ENCODE data around the gene TAGLN3.

TAGLN3 gene

GRCh38 chr3:111998636-111999483 lies at the start of gene TAGLN3:
TAGLN3 (plus strand) TSS chr3:111998922; CDS start chr3:111999423, 501 bp downstream.
- no peak for DNase-seq (ENCODE audit: low read depth in 2 of 2)

- no peak for DNase-seq (ENCODE audit: low read depth in 2 of 2)
These were observed 49.0 kb upstream of the TAGLN3 start for GRCh38 chr3:111949712-111950111.

DNA sequence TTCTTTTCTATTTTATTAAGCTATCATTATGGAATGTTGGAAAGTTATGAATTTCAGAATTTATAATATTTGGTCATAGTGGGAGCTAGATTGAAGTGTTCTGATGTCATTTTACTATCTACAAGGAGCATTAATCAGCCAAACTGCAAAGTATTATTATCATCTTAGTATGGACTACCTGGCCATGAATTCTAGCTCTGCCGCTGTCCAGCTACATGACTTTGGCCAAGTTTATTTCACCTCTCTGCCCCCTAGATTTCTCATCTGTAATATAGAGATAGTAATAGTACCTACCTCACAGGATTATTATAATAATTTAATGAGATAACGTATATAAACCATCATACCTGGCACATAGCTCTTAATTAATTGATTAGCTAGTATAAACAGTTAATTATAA lies 47.7 kb upstream of the TAGLN3 start:
- DNase-seq (ENCODE audit: low read depth in 2 of 2): no peak

- no peak for DNase-seq (ENCODE audit: low read depth in 2 of 2)
These were observed 46.6 kb upstream of the TAGLN3 start for GRCh38 chr3:111952086-111952485.

DNA sequence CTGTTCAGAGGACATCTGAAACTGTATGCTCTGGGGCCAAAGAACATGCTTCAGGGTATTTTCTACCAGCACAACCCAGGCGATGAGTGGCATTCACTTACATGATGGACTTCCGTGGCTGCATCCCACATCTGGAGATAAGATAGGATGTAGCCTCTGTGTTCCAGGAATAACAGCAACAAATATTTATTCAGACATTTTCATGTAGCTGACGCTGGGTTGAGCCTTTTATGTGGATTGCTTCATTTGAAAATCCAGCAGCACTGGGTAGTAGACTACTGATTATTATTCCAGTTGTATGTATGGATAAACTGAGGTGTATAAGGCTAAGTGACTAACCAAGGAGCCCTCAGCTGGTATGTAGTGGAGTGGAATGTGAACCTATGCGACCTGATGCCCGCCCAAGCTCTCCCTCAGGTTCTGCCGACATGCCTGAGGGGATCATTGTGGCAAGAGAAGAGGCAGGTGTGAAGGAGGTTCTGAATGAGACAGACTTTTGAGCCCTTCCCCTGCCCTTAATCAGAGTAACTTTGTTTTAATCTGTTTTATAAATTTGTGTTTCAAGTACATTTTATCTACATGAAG lies 45.8 kb upstream of the TAGLN3 start:
- DNase-seq (ENCODE audit: low read depth in 2 of 2): no peak

GRCh38 chr3:111954228-111954990 lies 44.3 kb upstream of the TAGLN3 start:
- DNase-seq (ENCODE audit: low read depth in 2 of 2): no peak

- no peak for DNase-seq (ENCODE audit: low read depth in 2 of 2)
These were observed 42.8 kb upstream of the TAGLN3 start for GRCh38 chr3:111955876-111956275.

GRCh38 chr3:111956449-111956848 lies 42.3 kb upstream of the TAGLN3 start:
- DNase-seq (ENCODE audit: low read depth in 2 of 2): no peak

DNA sequence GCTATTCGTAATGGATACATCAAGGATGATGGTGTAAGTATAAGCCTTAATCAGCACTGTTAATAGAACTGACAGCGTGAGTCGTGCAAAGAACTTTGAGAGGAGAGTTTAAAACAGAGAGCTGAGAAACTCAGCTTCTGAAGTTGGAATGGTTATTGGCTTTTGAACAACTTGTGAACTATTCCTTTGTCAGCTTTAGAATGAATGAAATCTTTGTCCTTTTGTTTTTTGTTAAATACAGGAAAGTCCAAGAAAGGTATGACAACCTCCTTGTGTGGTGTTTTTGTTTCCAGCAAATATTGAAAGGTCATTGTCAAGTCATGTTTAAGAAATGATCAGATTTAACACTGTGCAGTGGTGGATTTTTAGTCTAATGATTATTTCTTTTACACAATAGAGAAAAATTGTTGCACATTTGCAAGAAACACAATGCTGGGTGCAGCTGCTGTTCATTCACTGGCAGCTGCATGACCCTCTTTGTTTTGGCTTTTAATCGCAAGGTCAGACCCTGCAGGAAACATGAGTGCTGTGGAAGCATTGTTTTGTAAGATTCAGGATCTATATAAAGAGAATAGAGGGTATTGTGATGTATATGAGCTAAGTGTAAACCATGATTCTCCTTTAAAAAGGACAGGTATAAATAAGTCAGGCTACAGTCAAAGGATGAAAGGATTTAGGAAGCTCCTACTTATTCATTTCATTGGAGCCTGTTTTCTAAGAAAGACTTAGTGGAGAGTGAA lies 41.6 kb upstream of the TAGLN3 start:
- no peak for DNase-seq (ENCODE audit: low read depth in 2 of 2)

DNA sequence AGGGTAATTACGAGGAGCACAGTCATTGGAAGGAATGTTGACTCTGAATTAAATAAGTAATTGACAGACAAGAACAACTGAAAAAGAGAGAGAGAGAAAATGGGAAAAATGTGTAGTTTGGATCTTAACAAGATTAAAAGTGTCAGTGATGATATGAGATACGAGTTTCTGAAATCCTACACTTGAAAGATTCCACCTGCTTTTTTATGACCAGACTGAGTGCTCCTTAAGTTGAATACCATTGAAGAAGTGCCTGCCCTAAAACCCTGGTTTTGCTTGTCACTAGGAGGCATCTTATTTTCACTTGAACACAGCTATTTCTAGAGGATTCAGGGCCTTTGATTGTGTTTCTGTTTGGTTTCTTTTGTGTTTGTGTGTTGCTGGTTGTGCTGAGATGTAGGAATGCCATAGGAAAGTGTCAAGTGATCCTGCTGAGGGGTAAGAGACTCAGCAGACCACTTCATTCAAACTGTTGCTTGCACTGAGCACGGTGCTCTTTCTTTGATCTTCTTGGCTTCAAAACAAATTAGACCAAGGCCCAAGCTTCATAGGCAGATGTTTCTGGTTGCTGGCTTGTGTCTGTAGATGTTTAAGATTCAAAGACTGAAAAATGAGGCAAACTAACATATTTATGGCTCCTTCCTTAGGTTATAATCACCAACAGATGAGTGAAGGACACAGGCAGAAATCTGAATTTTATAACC lies 37.1 kb upstream of the TAGLN3 start:
- DNase-seq (ENCODE audit: low read depth in 2 of 2): no peak

- no peak for DNase-seq (ENCODE audit: low read depth in 2 of 2)
These were observed 35.3 kb upstream of the TAGLN3 start for GRCh38 chr3:111963424-111963823.

- DNase-seq (ENCODE audit: low read depth in 2 of 2): no peak
These were observed 33.2 kb upstream of the TAGLN3 start for GRCh38 chr3:111965484-111965883.

DNA sequence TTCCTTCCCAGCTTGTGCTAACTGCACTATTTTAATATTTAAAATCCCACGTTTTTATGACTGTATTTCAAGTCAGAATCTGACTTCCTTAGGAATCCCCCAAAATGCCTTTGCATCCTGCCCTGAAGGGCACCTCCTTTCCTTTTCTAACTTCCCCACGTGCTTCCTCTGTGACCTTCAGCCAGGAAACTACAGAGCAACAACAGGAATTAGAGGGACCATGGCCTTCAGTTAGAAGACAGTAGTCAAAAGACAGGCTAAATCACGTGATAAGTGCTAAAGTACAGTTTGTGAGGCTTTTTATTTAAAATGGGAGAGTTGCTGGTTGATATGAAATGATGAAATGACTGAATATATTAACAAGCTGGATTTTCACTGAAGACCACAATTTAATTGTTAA lies 31.7 kb upstream of the TAGLN3 start:
- no peak for DNase-seq (ENCODE audit: low read depth in 2 of 2)

- peak; percentile 63 to 64 for DNase-seq (ENCODE audit: low read depth in 2 of 2)
These were observed 31.0 kb upstream of the TAGLN3 start for GRCh38 chr3:111967651-111968274.

GRCh38 chr3:111968319-111969054 lies 30.2 kb upstream of the TAGLN3 start:
- no peak for DNase-seq (ENCODE audit: low read depth in 2 of 2)

- no peak for DNase-seq (ENCODE audit: low read depth in 2 of 2)
These were observed 28.3 kb upstream of the TAGLN3 start for GRCh38 chr3:111970376-111970775.

DNA sequence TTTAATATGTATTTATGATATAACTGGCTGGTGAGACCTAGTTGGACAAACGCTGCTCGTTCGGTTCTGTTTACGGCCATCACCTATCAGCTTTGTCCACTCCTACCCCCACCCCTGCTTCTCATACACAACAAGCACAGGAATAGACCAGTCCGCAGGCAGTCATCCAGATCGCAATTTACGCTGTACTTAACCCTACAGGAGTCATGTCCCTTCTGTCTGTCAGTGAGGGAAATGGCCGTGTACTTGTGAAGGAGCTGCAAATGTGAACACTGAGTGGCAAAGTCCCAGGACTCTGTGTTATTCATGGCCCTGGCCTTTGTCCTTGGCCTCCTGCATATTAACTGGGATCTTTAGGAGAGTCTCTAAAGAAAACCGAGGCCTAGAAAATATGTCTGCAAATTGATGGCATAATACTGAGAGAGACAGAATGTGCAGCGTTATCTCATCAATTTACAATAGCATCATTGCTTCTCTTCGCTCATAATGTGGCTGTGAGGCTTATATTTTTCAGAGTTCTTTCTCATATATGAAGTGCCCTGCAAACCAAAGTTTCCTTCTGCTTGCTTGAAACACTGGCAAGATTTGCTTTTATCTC lies 27.1 kb upstream of the TAGLN3 start:
- DNase-seq (ENCODE audit: low read depth in 2 of 2): no peak

- no peak for DNase-seq (ENCODE audit: low read depth in 2 of 2)
These were observed 25.8 kb upstream of the TAGLN3 start for GRCh38 chr3:111972891-111973290.

GRCh38 chr3:111975131-111975530 lies 23.6 kb upstream of the TAGLN3 start:
- DNase-seq (ENCODE audit: low read depth in 2 of 2): no peak

GRCh38 chr3:111976254-111976653 lies 22.5 kb upstream of the TAGLN3 start:
- no peak for DNase-seq (ENCODE audit: low read depth in 2 of 2)

Data from activated CD8-positive, alpha-beta memory T cell treated with anti-CD3 and anti-CD28 coated beads for 4 hours (primary cell).